ENCODE measurements around the gene SSU72. TPM values are rescaled to one million over a fixed set of nuclear protein-coding genes. Genes with fewer than 3 reads are reported as not detected.
"Not testable (repeated sequence)": the region's sequence is repeated elsewhere in the genome, so short reads cannot be mapped to it uniquely, and the experiment has no call there.

SSU72 gene
- total RNA-seq, 1 experiment from 2014 or later, result 96.2 TPM

DNA sequence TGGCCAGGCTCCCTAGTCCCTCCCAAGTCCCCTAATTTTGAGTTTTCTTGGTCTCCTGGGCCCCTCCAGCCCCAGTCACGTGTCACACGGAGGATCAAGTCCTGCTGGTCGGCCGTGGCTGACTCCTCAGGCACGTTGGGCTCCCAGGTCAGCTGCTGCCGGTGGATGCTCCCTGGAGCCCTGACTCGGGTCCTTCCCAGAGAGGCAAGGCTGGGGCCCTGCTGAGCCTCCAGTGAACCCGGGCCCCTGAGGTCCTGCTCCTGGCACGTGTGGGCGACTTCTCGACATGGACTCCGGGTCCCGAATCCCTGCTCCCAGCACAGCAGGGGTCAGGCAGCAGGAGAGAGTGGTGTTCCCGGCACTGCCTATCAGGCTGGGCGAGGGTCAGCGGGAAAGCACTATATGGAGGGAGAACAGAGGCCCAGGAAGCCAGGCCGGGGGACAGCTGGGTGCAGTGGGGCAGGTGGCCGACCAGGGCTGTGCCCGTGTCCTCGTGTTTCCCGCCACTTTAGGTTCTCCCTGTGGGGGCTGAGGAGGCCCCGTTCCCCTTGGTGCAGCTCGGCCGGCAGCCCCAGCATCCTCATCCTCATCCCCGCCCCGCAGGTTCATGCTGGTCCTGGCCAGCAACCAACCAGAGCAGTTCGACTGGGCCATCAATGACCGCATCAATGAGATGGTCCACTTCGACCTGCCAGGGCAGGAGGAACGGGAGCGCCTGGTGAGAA, 47.4 kb downstream of the SSU72 start:
- BruUV-seq (replicated peaks), result no TSS peak
- H3K27ac Mint-ChIP-seq (ENCODE audit: unreplicated experiment), result no peak overlapping the region
- DNase-seq, result no peak
- POLR2A ChIA-PET, result no interaction called here
- Histone ChIP-seq H3K4me3 (ENCODE audit: low read depth, low read length) (no peak overlapping the region), H3K9me3 (no peaks in the 10 kb centered on the region), H3K36me3 (ENCODE audit: control insufficient read depth, insufficient read depth, low read length) (peaks cover 2% of the 10 kb centered on the region), H3K4me1 (no peaks in the 10 kb centered on the region), H3K27me3 (replicated peaks; ENCODE audit: control insufficient read depth, insufficient read depth, low read length) (no peaks in the 10 kb centered on the region)
- H3K4me1 Mint-ChIP-seq (ENCODE audit: low read depth, unreplicated experiment), result no peaks in the 10 kb centered on the region
- intact Hi-C loops (cut with micrococcal nuclease; ENCODE audit: unreplicated experiment), result no loop called here
- TF ChIP-seq, protein P1, sequence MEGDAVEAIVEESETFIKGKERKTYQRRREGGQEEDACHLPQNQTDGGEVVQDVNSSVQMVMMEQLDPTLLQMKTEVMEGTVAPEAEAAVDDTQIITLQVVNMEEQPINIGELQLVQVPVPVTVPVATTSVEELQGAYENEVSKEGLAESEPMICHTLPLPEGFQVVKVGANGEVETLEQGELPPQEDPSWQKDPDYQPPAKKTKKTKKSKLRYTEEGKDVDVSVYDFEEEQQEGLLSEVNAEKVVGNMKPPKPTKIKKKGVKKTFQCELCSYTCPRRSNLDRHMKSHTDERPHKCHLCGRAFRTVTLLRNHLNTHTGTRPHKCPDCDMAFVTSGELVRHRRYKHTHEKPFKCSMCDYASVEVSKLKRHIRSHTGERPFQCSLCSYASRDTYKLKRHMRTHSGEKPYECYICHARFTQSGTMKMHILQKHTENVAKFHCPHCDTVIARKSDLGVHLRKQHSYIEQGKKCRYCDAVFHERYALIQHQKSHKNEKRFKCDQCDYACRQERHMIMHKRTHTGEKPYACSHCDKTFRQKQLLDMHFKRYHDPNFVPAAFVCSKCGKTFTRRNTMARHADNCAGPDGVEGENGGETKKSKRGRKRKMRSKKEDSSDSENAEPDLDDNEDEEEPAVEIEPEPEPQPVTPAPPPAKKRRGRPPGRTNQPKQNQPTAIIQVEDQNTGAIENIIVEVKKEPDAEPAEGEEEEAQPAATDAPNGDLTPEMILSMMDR (IDR thresholded peaks at IDR 0.05; ENCODE audit: insufficient read depth in 1 of 2, low read depth in 1 of 2, low read length in 1 of 2, severe bottlenecking in 1 of 2, unreplicated experiment in 1 of 2), result no peak
- no peaks in the 10 kb centered on the region for H3K27me3 Mint-ChIP-seq (ENCODE audit: insufficient read depth, unreplicated experiment)
- H3K36me3 Mint-ChIP-seq (ENCODE audit: insufficient read depth, unreplicated experiment), result peaks cover 57% of the 10 kb centered on the region
- CTCF ChIA-PET, result no interaction called here
- no peaks in the 10 kb centered on the region for H3K9me3 Mint-ChIP-seq (ENCODE audit: unreplicated experiment)
- H3K4me3 Mint-ChIP-seq (ENCODE audit: unreplicated experiment), result no peak overlapping the region

DNA sequence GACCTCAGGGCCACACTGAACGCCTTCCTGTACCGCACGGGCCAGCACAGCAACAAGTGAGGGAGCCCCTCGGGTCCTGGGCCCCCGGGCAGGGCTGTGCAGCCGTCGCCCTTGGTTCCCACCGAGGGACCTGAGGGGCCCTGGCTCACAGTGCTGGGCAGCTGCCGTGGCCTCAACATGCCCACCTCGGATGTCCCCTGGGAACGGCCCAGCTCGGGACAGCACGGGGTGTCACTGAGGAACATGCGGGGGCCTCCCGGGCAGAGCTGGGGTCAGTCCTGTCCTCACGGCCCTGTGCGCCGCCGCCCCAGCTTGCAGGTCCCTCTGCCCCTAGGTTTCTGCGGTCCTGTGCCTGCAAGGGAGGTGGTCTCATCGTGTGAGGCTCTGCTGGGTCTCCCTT, 48.2 kb downstream of the SSU72 start:
- H3K4me3 Mint-ChIP-seq (ENCODE audit: unreplicated experiment); H3K9me3 ChIP-seq; intact Hi-C loops (cut with micrococcal nuclease; ENCODE audit: unreplicated experiment); H3K4me3 ChIP-seq (ENCODE audit: low read depth, low read length); H3K4me1 ChIP-seq; H3K27me3 ChIP-seq (replicated peaks; ENCODE audit: control insufficient read depth, insufficient read depth, low read length); CTCF ChIA-PET; H3K36me3 ChIP-seq (ENCODE audit: control insufficient read depth, insufficient read depth, low read length); DNase-seq; H3K27ac Mint-ChIP-seq (ENCODE audit: unreplicated experiment); H3K9me3 Mint-ChIP-seq (ENCODE audit: unreplicated experiment); POLR2A ChIA-PET; BruUV-seq (replicated peaks); H3K27me3 Mint-ChIP-seq (ENCODE audit: insufficient read depth, unreplicated experiment); H3K4me1 Mint-ChIP-seq (ENCODE audit: low read depth, unreplicated experiment): not testable (repeated sequence)
- peaks cover 49% of the 10 kb centered on the region for H3K36me3 Mint-ChIP-seq (ENCODE audit: insufficient read depth, unreplicated experiment)

DNA sequence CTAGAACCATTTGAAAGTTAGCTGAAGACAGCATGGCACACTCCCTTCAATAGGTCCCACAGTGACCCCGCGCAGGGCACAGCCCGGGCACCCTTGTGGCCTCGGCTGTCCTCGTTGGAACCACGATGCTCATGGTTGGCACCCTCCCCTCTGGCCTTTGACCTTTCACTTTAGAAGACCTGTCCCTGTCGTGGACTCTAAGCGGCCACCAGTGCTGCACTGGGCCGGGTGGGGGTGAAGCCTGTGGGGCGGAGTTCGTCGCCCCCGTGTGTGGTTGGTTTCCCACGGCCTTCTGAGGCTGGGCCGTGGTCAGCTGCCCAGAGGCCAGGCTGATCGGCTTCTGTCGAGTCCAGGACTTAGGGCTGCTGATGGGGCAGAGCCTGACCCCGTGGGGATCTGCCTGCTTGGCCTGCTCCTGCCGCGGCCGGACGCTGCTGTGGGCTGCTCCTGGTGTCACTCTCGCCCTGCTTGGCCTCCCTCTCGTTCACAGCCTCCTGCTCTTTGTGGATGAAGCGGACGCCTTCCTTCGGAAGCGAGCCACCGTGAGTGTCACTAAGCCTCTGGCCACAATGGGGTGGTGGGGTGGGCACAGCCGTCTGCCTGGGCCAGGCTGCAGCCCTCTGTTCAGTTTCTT, 49.8 kb downstream of the SSU72 start:
- H3K27me3 Mint-ChIP-seq (ENCODE audit: insufficient read depth, unreplicated experiment); CTCF ChIA-PET; BruUV-seq (replicated peaks); H3K27ac Mint-ChIP-seq (ENCODE audit: unreplicated experiment); H3K9me3 Mint-ChIP-seq (ENCODE audit: unreplicated experiment); DNase-seq; H3K9me3 ChIP-seq; H3K4me1 Mint-ChIP-seq (ENCODE audit: low read depth, unreplicated experiment); H3K27me3 ChIP-seq (replicated peaks; ENCODE audit: control insufficient read depth, insufficient read depth, low read length); H3K4me3 Mint-ChIP-seq (ENCODE audit: unreplicated experiment); H3K4me3 ChIP-seq (ENCODE audit: low read depth, low read length); H3K4me1 ChIP-seq; intact Hi-C loops (cut with micrococcal nuclease; ENCODE audit: unreplicated experiment); H3K36me3 ChIP-seq (ENCODE audit: control insufficient read depth, insufficient read depth, low read length): not testable (repeated sequence)
- peaks cover 37% of the 10 kb centered on the region for H3K36me3 Mint-ChIP-seq (ENCODE audit: insufficient read depth, unreplicated experiment)
- POLR2A ChIA-PET, result interaction anchor here (0.6 kb wide), 1 partner anchor 91 kb away, joined by 4 read pairs; no protein-coding TSS in a partner anchor

DNA sequence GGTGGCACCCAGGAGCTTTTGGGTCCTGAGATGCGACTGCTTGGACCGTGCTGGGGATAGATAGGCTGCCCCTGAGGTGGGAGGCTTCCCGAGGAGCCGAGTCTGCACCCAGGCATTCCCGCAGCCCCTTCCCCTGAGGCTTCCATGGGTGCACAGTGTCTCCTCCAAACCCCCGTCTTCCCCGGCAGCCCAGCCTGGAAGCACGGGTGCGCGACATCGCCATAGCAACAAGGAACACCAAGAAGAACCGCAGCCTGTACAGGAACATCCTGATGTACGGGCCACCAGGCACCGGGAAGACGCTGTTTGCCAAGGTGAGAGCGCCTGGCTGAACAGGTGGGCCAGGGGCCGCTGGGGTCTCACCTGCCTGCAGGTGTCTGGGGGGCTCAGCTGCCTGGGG, 51.0 kb downstream of the SSU72 start:
- POLR2A ChIA-PET; H3K4me3 Mint-ChIP-seq (ENCODE audit: unreplicated experiment); CTCF ChIA-PET; DNase-seq; H3K36me3 ChIP-seq (ENCODE audit: control insufficient read depth, insufficient read depth, low read length); H3K4me1 ChIP-seq; H3K27ac Mint-ChIP-seq (ENCODE audit: unreplicated experiment); BruUV-seq (replicated peaks); intact Hi-C loops (cut with micrococcal nuclease; ENCODE audit: unreplicated experiment); H3K9me3 Mint-ChIP-seq (ENCODE audit: unreplicated experiment); H3K4me1 Mint-ChIP-seq (ENCODE audit: low read depth, unreplicated experiment); H3K27me3 Mint-ChIP-seq (ENCODE audit: insufficient read depth, unreplicated experiment); H3K27me3 ChIP-seq (replicated peaks; ENCODE audit: control insufficient read depth, insufficient read depth, low read length); H3K9me3 ChIP-seq; H3K4me3 ChIP-seq (ENCODE audit: low read depth, low read length): not testable (repeated sequence)
- peaks cover 27% of the 10 kb centered on the region for H3K36me3 Mint-ChIP-seq (ENCODE audit: insufficient read depth, unreplicated experiment)

DNA sequence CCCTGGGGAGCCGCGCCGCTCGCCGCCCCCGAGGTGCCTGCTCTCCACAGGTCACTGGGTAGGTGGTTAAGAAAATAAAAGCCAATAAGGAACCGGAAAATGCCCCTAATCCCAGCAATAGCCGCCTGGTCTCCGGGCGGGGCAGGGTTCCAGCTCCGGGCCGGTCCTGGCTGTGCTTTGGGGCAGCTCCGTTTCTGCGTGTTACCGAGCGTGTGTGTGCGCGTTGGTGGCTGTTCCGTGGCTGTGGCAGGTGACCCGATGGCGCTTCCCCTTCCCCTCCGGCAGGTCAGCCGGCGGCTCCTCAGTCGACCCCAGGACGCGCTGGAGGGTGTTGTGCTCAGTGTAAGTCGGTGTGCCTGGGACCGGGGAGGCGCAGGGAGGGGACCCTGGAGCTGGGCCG, 51.4 kb downstream of the SSU72 start:
- not testable (repeated sequence) for BruUV-seq (replicated peaks)

DNA sequence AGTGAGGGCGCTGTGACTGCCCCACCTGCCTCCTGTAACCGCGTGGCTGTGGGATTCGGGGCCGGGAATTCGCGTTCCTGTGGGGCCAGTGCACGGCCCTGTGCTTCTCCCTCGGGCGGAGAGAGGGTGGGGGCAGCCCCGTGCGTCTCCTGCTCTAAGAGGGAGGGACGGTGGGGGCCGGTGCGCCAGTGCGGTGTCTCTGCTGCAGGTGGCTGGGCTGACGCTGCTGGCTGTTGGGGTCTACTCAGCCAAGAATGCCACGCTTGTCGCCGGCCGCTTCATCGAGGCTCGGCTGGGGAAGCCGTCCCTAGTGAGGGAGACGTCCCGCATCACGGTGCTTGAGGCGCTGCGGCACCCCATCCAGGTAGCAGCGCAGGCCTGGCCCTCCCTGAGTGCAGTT, 52.1 kb downstream of the SSU72 start:
- POLR2A ChIA-PET; H3K9me3 Mint-ChIP-seq (ENCODE audit: unreplicated experiment); H3K4me1 ChIP-seq; H3K4me3 ChIP-seq (ENCODE audit: low read depth, low read length); CTCF ChIA-PET; BruUV-seq (replicated peaks); DNase-seq; H3K27me3 Mint-ChIP-seq (ENCODE audit: insufficient read depth, unreplicated experiment); H3K4me1 Mint-ChIP-seq (ENCODE audit: low read depth, unreplicated experiment); H3K27me3 ChIP-seq (replicated peaks; ENCODE audit: control insufficient read depth, insufficient read depth, low read length); H3K9me3 ChIP-seq; H3K27ac Mint-ChIP-seq (ENCODE audit: unreplicated experiment); intact Hi-C loops (cut with micrococcal nuclease; ENCODE audit: unreplicated experiment); H3K36me3 ChIP-seq (ENCODE audit: control insufficient read depth, insufficient read depth, low read length); H3K4me3 Mint-ChIP-seq (ENCODE audit: unreplicated experiment): not testable (repeated sequence)
- peaks cover 30% of the 10 kb centered on the region for H3K36me3 Mint-ChIP-seq (ENCODE audit: insufficient read depth, unreplicated experiment)

More for the DNA sequence above, 51.4 kb downstream of the SSU72 start:
- H3K9me3 ChIP-seq; H3K4me1 ChIP-seq; H3K27me3 ChIP-seq (replicated peaks; ENCODE audit: control insufficient read depth, insufficient read depth, low read length); H3K27me3 Mint-ChIP-seq (ENCODE audit: insufficient read depth, unreplicated experiment); DNase-seq; H3K4me3 Mint-ChIP-seq (ENCODE audit: unreplicated experiment); intact Hi-C loops (cut with micrococcal nuclease; ENCODE audit: unreplicated experiment); H3K4me3 ChIP-seq (ENCODE audit: low read depth, low read length); H3K36me3 ChIP-seq (ENCODE audit: control insufficient read depth, insufficient read depth, low read length); H3K27ac Mint-ChIP-seq (ENCODE audit: unreplicated experiment); CTCF ChIA-PET; H3K4me1 Mint-ChIP-seq (ENCODE audit: low read depth, unreplicated experiment); H3K9me3 Mint-ChIP-seq (ENCODE audit: unreplicated experiment); POLR2A ChIA-PET: not testable (repeated sequence)
- H3K36me3 Mint-ChIP-seq (ENCODE audit: insufficient read depth, unreplicated experiment), result peaks cover 29% of the 10 kb centered on the region

Measured in Caco-2 (cell line).